DMS153 (cell line): ENCODE results near the gene GPR142.

Experiments
- DNase-seq: peaks from one replicate; lab custom pipeline; 2025; lab: John Stamatoyannopoulos, UW

The GPR142 gene

DNA sequence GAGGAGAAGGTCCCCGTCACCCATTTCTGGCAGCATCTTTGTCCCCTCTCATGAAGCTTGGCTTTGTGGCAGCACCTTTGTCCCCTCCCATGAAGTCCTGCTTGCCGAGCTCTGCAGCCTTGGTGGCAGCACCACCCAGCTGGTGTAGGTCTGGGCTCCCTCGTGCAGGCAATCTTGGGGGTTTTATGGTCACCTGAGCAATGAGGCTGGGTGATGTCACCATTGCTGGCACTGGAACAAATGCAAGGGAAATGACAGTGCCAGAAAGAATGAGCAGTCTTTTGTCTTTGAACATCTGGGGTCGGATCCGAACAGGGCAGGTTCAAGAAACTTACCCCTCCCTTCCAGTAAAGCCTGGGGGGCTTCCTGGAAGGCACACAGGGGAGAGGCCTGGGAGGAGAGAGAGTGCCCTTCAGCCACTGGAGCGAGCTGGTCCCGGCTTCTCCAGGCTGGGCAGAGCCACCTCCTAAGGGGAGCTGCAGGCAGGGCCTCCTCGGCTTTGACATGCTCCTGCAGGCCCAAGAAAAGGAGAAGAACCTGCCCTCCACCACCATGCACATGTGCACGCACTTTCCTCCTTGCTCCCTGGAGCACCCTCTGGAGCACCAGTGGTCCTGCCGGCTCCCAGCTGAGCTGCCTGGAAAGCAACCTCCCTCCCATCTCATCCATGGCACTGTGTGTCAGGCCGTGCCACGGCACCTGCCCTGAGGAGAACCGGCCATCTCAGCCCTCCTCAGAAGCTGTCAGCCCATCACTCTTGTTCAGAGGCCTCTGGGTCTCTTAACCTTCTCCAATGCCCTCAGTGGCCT, 21.7 kb upstream of the GPR142 start:
- DNase-seq, result no peak

DNA sequence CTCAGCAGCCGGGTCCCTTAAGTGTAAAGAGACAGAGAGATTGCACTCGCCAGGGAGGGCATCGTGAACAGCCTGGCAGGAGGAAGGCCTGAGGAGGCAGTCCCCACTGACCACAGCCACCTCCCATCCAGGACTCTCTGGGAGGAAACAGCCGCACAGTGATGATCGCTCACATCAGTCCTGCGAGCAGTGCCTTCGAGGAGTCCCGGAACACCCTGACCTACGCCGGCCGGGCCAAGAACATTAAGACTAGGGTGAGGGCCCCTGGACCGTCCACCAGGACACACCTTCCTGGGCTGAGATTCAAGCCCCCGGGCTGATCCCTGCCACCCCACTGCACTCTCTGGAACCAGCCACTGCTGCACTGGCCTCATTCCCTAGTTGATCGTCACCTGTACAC, 19.7 kb upstream of the GPR142 start:
- no peak for DNase-seq

DNA sequence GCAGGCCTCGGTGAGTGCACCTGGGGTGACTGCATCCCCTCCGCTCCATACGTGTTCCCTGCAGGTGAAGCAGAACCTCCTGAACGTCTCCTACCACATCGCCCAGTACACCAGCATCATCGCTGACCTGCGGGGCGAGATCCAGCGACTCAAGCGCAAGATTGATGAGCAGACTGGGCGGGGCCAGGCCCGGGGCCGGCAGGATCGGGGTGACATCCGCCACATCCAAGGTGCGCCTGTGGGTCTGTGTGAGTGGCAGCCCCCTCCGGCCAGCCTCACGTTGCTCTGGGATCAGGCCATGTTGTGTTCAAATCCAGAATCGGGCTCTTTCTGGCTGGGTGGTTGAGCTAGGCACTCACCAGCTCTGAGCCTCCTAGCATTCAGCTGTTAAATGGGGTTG, 18.2 kb upstream of the GPR142 start:
- no peak for DNase-seq

DNA sequence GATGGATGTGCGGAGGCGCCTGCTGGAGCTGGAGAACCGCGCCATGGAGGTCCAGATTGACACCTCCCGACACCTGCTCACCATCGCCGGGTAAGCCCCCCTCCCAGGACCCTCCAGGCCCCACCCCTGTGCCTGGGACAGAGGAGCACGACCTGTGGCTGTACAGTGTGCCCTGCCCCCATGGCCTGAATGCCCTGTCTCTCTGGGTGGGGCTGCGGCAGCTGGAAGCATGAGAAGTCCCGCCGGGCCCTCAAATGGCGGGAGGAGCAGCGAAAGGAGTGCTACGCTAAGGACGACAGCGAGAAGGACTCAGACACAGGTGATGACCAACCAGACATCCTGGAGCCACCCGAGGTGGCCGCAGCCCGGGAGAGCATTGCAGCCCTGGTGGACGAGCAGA, 16.8 kb upstream of the GPR142 start:
- no peak for DNase-seq

DNA sequence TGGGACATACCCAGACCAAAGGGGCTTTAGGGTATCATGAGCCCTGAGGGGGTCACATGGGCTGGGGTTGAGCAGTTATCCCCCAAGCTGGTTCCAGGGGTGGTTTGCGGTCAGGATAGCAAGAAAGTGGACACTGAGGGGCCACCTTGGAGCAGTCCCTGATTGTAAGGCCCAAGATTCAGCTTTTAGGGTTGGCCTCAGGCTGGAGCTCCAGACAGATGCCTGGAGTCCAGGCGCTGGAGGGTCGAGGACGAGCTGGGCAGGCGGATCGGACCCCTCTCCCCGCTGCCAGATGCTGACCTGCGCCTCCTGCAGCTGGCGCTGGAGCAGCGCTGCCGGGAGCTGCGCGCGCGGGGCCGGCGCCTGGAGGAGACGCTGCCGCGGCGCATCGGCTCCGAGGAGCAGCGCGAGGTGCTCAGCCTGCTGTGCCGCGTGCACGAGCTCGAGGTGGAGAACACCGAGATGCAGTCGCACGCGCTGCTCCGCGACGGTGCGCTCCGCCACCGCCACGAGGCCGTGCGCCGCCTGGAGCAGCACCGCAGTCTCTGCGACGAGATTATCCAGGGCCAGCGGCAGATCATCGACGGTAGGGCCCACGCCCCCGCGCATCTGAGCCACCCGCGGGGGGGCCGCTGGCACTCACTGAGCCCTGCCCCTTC, 15.6 kb upstream of the GPR142 start:
- no peak for DNase-seq

DNA sequence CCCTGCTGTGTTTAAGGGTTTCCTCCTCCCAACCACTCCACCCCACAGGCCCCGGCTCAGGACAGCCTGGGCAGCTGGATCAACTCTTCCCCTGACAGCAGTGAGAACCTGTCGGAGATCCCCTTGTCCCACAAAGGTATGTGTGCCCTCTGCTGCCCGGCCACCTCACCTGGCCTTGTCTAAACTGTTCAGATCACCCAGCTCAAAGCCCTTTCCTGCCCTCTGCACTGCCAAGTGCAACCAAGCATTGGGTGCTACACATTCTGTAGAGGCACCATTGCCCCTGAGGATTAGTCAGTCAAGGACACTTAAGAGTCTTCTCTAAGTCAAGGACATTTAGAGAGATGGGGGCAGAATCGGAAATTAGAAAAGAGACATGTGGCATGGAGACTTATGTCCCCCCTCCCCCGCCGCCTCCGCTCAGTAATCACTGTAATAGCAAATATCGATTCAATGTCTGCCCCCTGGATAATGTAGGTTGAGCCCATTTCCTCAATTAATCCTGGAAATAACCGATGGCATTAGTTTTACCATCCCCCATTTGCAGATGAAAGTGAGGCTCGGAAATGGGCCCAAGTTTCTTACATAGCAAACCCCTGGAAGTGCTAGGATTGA, 13.8 kb upstream of the GPR142 start:
- no peak for DNase-seq

DNA sequence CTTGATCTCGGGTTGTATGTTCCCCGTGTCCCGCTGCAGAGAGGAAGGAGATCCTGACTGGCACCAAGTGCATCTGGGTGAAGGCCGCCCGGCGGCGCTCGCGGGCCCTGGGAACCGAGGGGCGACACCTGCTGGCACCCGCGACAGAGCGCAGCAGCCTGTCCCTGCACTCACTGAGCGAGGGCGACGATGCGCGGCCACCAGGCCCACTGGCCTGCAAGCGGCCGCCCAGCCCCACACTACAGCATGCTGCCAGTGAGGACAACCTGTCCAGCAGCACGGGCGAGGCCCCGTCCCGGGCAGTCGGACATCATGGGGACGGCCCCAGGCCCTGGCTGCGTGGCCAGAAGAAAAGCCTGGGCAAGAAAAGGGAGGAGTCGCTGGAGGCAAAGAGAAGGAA, 13.2 kb upstream of the GPR142 start:
- DNase-seq, result no peak

DNA sequence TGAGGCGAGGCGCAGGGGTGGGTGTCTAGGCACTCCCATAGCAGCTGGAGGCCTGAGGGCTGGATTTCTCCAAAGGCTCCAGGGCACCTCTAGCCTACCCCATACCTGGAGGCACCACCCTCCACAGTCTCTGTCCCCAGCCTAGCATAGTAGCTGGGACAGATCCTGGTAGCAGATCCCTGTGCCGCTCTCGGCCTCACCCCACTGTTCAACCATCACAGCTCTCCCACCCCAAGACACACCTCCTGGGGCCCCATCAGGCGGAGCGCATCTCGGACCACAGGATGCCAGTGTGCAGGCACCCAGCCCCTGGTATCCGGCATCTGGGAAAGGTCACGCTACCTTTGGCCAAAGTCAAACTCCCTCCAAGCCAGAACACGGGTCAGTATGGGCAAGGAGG, 12.7 kb upstream of the GPR142 start:
- no peak for DNase-seq

DNA sequence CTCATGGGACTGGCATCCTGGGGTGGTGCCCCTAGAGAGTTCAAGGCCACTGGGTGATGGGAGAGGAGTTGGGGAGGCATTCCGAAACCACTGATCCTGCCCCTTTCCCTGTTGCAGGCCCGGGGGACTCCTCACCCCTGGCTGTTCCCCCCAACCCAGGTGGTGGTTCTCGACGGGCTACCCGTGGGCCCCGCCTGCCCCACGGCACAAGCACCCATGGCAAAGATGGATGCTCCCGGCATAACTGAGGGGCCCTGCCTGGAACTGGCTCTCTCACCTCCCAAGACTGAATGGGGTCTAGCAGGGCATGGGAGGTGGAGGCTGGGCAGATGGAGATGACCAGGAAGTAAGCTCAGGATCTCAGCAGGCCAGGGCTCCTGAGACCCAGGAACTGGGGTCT, 12.2 kb upstream of the GPR142 start:
- DNase-seq, result no peak

DNA sequence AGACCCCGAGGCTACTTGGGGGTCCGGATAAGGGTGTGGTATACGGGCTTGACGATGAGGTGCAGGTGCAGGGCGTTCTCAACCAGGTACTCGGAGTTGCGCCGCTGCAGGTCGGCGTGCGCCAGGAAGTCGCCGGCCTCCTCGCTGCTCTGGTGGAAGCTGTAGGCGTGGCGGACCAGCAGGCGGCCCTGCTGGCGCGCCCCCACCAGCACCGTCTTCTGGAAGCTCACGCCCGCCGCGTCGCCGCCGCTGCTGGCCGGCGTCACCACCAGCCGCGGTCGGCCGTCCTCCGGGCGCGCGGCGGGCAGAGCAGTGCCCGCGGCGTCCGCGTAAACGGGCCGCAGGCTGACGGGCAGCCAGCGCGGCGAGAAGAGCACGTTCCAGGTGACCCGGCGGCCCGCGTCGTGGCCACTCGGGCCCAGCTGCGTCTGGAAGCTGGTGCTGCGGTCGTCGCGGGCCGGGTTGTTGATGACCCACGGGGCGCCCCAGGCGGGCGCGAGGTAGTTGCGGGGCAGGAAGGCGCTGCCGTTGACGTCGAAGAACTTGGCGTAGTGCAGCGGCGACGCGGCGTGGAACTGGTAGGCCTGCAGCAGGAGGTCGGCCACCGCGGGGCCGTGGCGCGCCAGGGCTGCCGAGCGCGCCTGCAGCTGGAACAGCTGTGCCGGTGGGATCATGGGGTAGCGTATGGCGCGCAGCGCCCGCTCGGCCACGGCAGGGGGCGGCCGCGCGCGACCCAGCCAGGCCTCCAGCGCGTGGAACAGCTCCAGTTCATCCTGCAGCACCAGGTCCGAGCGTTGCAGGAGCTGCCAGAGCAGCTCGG, 10.4 kb upstream of the GPR142 start:
- no peak for DNase-seq

DNA sequence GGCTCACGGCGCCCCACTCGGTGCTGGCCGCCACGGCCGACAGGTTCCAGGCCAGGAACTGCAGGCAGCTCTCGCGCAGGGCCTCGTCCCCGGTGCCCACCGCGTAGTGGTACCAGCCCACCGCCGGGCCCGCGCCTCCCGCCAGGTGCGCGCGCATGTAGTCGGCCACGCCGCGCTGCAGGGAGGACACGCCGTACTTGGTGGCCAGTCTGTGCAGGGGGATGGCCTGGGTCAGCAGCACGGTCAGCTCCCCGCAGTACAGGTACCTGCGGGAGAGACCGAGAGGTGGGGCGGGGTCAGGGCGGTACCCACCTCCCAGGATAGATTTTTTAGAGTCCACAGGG, 9.9 kb upstream of the GPR142 start:
- no peak for DNase-seq

DNA sequence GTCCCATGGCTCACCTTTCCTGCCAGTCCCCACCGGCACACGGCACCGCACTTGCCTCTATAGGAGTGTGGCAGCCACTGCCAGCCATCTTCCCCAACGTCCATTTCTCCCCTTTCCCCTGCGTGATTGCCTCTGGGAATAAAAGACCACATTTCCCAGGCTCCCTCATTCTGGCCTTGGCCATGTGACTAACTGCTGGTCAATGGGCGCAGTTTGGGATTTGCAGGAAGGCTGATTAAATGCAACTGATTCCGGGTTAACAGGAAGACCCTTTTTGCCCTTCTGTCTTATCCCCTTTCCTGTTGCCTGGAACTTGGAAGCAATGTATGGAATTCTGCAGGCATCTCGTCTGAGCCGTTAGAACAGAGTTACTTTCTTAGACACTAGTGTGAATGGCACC, 8.6 kb upstream of the GPR142 start:
- DNase-seq, result no peak

DNA sequence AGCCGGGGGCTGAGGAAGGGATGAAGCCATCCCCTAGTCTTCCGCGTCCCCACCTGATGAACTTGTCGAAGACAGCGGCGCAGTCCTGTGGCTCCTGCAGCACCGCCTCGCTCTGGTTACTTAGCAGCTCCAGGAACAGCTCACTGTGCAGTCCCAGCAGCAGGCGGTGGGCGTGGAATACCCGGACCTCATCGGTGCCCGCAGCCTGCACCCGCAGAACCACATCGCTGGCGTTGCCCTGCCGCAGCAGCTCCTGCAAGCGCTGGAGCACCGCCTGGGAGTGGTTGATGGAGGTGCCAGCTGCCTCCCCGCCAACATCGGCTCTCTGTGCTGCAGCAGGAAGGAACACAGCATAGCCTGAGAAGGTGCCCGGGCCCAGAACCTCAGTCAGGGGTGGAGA, 7.4 kb upstream of the GPR142 start:
- DNase-seq, result no peak

DNA sequence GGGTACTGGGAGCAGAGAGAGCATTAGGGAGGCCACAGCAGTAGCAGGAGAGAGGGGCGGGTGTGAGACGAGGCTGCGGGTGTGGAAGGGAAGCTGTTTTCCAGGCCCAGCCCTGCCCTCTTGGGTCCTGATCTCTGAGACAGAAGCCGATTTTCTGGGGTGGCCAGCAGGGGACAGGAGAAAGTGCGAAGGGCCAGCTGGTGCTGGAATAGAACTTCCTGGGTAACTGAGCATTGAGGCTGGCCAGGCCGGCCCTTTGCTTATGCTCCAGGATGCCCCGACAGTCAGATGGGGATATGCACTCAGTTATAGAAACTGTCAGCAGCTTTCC, 6.4 kb upstream of the GPR142 start:
- no peak for DNase-seq

DNA sequence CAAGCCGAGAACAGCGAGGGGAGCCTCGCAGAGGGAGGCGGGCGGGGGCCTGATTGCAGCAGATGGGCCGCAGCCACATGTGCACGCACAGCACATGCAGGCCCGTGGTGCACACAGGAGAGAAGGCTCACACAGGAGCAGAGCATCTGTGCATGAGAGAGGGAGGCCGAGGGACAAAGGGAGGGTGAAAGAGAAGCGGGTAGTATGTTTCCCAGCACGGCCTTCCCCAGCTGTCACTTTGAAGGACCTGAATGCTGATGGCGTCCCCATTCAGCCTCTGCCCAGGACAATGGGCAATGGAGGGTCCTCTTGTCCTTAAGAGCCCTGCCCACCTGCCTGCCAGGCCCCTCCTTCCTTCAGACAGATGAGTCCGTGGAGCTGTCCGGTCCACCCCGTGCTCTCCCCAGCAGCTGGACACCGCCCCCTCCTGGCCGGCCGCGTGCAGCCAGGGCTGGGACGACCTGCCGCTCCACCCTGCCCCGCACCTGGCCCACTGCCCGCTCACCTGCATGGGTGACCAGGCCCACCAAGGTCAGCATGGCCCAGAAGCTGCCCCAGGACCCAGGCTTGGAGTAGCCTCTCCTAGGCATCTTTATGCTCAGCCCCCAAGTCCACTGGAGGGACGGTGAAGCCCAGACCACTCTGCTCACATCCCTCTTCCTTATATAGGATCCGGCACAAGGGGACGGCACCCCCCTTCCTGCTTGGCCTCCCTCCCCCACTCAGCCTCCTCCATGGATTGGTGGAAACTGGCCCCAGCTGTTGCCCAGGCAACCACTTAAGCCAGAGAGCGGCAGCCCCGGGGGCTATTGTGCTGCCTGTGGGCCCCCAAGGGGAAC, 5.9 kb upstream of the GPR142 start, which contains the start of gene BTBD17:
TSS of gene BTBD17 (minus strand) at position 639 of the 839 bp plus-strand sequence. CDS start at position 590, 49 bp downstream.
- DNase-seq, result peak; percentile 60

DNA sequence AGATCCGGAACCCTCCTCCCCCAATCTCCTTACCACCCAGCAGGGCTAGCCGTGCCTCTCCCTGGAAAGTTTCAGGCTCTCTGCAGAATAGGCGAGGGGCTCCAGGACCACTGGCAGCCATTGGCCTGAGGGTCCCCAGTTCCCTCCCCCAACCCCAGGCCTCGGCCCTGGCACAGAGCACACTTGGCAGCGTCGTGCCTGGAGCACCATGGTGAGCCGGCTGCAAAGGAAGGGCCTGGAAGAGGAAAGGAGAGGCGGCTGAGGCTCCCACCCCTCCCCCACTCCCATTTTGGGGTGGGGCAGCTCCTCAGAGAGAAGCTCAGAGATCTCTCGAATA, 5.3 kb upstream of the GPR142 start:
- no peak for DNase-seq

DNA sequence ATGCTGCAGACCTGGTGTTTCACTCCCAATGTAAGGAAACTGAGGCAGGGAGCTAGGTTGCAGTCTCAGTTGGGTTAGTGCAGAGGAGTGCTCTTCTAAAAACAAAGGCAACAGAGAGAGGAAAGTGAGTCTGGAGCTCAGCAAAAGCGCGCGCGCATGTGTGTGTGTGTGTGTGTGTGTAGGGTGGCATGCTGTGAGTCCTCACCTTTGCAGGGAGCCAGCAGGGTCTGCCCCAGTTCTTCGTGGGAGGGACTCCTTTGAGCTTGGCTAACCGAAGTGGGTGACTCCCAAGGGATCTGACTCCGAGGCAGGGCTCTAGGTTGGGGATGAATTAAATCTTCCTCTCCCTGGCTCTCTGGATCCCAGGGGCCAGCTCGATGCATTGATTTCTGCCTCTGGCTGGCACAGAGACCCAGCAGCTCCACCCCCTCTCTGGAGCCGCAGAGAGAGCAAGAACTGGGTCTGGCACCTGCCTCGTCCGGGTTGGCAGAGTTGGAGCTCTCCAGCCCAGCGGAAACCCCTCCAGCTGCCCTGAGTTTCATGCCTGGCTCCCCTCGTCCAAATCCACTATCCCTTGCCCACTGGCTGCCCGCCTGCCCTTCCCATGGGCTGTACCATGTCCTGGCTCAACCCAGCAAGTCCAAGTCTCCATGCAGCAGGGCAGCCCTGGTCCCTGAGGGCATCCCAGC, 4.4 kb upstream of the GPR142 start:
- no peak for DNase-seq

DNA sequence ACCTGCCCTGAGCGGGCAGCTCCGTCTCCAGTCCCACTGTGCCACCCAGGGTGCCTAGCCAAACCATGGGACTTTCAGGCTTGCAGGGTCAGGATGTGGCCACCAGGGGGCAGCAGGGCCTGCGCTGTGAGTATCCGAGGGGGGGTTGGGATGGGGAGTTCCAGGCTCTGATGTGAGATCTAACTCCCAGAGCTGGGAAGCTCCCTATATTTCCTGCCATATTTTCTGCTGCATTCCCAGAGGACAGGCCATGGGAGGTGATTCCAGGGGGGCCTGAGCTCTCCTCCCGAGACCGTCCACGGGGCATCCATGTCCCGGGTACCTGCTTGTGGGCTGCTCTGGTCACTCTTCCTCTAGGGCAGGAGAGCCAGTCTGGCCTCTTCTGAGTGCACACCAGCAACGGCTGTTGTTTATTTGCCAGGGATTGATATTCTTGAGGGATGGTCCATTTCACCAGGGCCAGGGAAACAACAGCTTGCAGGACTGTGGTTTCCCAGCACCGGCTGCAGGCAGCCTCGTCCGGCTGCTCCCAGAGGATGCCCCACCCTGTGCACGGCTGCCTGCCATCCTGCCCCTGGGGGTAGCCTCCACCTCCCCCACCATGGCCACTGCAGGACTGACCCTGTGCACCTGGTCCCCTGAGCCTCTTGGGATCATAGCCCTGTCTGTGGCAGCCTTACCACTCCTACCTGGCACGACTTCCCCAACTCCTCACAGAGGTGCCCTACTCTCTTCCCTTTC, 1.2 kb downstream of the GPR142 start:
- peak; percentile 5 for DNase-seq

DNA sequence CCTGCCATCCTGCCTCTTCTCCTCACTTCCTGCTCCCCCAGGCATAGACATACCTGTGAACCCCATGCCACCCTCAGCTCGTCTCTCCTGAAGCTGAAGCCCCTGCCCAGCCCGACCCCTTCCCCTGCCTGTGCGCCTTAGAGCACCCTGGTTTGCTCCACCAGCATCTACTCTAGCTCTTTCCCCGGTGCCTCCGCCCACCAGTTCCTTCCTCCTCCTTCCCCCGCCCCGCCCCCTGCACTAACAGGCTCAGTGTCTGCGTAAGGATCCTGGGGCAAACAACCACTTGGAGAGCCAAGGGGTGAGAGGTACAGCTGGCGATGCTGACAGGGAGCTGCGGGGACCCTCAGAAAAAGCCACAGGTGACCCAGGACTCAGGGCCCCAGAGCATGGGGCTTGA, 1.9 kb downstream of the GPR142 start:
- no peak for DNase-seq

DNA sequence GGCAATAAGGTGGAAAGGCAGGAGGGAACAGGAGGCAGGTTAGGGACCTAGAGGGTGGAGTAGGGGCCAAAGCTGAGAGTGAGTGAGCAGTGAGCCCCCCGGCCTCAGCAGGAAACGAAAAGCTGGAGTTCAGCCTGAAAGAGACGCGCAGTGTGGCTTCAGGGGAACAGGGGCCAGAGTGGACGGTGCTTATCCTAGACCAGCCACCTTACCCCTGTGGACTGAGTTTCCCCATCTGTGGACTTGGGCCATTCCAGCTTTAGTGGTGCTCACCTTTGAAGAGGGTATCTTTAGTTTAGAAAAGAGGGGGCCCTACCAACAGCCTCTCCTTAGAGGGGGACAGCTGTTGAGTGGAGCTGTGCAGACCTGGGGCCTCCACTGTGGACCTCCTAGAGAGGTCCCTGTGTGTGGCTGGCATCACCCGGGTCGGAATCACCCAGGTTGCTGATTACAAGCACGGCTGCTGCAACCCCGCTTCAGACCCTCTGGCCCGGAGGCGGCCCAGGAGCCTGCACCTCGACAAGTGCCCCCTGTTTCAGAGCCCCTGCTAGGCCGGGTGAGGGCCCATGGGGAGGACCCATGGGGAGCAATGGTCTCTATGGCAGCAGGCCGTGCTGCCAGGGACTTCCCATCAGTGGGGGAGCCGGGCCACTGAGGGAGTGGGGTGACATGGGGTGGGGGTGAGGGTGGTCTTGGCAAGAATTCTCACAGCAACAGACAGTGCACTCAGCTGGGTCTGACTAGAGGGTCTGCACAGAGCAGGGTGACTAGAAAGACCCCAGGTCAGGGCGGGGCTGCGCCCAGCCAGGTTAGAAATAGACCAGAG, 2.6 kb downstream of the GPR142 start:
- no peak for DNase-seq
